Stimulated activated CD4-positive, alpha-beta T cell treated with anti-CD3 and anti-CD28 coated beads, TNF-alpha, amount 100 ng/mL, for 24 hours (primary cell): ENCODE data around the gene IL11.
"Not testable (repeated sequence)": the region's sequence is repeated elsewhere in the genome, so short reads cannot be mapped to it uniquely, and the experiment has no call there.

Experiments
- DNase-seq, 3 experiments: peaks; one replicate each; pipeline ENCODE4 v3.0.0-alpha.2; 2020; ENCODE audit warnings: low read depth in 3 of 3

Gene IL11

DNA sequence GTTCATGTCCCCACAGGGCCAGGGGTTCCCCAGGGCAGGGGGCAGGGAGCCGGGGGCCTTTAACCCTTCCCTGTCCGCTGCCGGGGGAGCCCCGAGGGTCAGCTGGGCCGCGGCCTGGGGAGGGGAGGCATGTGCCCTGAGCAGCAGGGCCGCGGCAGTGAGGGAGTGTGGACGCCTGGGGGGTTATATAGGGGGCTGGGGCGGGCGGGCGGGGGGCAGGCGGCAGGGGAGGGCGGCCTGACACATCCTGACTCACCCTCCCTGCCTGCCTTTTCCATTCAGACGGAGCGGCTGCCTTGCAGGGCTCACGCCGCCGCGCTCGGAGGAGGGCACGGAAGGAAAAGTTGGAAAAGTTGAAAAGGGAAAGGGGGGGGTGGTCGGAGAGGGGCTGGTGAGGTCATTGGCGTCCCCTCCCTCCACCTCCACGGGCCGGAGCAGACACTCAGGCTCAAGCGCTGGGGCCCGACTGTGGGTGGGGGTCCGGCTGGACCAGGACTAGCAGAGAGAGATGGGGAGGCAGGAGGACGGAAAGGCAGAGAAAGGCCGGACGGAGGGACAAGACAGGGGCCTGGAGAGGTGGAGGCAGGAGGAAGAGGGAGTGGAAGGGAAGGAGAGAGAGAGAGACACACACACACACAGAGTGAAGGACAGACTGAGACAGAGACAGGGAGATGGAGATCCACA is at the start of gene IL11:
Gene IL11 (minus strand): TSS at position 159 of the 684 bp plus-strand sequence. CDS start 153 bp downstream, at position 6.
- DNase-seq, result no peak

DNA sequence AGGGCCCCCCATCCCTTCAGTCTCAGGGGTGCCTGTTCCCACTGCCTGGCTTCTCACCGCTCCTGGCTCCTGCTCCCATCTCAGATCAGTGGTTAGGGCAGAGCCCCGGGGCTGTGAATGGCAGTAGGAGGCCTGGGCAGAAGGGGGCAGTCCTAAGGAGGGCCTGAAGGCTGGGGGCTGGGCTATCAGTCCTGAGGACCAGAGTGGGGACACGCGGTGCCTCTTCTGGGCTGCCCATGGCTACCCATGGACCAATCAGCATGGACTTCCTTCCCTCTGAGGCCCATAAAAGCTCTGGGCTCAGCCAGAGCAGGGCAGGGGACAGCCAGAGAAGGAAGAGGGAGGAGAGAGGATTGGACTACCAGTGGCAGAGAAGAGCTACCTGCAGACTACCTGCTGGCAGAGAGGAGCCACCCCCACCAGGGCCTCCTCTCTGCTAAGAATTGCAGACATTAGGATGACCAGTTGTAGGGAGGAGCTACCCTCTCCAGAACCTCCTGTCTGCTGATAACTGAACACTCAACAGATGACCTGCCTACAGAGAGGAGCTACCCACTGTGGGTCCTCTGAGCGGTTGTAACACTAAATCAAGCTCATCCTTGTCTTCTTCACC is 49.5 kb upstream of the IL11 start:
- DNase-seq, result no peak

DNA sequence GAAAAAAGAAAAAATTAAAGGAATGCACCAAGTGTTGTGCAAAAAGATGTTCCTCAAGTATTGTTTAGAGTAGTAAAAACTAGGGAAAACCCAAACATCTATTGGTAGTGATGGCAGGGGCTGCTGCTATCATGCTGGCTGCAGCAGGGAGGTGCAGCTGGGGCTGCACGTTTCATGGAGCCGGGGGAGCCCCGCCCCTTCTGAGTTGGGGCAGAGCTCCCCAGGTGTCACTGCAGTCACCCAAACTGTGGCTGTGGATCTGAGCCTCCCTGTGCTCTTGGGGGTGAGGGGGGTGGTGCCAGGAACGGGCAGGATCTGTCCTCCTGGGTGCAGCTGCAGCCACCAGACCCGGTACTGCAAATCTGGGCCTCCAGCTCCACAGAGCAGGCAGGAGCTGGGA is 48.8 kb upstream of the IL11 start:
- DNase-seq, result no peak

DNA sequence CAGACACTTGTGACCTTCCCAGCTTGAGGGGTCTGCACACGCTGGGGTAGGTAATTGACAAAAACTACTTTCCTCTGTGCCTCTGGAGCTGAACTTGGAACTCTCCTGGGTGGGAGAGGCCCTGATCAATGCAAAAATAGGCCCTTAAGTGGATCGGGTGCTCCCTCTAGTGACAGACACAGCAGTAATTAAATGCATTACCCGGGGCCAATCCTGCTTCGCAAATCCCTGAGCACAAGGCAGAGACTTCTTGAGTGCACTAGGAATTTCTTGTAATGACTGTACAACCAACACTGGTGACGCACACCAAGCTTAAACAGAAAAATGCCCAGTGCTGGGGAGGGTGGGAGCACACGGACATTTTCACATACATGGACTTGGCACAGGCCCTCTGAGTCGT is 47.9 kb upstream of the IL11 start:
- peak in 1 of 3 experiments; percentile 22 for DNase-seq

DNA sequence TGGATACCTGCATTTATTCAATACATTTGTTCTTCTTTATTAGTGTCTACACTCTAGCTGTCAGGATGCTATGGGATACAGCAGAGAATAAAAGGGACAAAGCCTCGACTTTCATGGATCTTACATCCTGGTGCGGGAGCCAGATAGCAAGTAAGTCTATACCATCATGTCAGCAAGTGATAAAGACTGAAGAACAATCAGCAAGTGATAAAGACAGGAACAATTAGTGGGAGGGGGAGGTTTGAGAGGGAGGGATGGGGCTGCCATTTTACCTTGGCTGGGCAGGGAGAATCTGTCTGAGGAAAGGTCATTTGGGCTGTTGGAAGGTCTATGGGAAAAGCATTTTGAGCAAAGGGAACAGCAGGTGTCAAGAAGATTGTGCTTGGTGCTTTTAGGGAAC is 39.9 kb upstream of the IL11 start:
- no peak for DNase-seq

DNA sequence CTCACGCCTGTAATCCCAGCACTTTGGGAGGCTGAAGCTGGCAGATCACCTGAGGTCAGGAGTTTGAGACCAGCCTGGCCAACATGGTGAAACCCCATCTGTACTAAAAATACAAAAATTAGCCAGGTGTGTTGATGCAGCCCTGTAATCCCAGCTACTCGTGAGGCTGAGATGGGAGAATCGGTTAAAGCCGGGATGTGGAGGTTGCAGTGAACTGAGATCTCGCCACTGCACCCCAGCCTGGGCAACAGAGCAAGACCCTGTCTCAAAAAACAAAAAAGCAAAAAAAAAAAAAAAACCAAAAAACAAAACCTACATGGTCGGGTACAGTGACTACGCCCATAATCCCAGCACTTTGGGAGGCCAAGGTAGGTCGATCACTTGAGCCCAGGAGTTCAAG is 38.9 kb upstream of the IL11 start:
- DNase-seq, result not testable (repeated sequence)

DNA sequence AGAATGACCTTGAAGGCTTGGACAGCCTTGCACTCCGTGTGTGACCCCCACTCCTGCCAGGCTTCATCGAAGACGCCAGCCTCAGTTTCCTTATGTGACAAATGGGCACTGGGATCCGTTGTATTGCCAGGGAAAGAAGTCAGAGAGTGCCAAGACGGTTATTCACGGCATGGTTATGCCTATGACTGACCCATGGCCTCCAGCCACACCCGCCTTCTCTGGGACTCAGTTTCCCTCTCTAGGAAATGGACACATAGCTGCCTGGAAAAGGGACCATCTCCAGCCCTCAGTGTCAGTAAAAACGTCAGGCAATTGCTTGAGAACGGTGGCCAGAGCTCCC is 38.2 kb upstream of the IL11 start:
- DNase-seq, result no peak

DNA sequence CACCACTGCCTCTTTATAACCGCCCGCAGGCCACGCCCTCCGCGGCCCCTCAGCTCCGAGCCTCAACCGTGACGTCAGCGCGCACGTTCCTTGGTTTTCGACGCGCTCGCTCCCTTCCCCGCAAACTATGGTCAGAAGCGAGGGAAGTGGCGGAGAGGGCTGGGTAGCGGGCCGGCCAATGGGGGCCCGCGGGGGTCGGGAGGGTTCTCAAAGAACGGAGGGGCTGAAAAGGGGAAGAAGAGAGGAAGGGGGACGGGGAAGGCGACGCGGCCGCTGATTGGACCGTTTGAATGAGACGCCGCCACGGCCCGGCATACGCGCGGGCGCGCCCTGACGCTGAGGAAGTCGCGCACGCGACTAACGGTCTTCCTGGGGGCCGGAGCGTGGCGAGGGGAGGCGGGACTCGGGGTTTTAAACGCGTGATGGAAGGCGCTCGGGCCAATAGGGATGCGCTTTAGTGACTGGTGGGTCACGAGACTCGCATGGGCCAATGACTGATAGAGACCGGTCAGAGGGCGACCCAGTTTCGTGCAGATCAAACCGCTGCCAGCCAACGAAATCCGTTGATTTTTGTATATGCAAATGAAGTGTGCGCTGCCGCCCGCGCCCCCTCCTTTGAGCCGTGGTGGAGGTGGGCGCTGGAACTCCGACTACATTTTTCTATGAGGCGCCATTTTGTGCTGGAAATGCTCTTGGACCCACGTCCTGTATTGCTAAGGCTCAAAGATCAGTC is 37.7 kb upstream of the IL11 start:
- peak; percentile 90 to 96 (median 91) for DNase-seq

DNA sequence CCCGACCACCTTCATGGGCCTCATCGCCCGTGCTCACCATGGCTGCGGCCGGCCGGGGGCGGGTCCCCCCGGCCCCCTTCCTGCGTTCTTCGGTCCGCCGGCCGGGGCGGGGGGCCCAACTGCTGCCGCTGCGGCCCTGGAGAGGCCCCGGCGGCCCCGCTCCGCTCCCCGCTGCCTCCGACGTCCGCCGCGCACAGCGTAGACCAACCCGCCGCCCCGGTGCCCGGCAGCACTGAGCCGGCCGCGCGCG is 37.2 kb upstream of the IL11 start, which contains the start of gene UBE2S:
Gene UBE2S (minus strand): TSS at position 239 of the 250 bp plus-strand sequence. CDS start 199 bp downstream, at position 40.
- not testable (repeated sequence) for DNase-seq

DNA sequence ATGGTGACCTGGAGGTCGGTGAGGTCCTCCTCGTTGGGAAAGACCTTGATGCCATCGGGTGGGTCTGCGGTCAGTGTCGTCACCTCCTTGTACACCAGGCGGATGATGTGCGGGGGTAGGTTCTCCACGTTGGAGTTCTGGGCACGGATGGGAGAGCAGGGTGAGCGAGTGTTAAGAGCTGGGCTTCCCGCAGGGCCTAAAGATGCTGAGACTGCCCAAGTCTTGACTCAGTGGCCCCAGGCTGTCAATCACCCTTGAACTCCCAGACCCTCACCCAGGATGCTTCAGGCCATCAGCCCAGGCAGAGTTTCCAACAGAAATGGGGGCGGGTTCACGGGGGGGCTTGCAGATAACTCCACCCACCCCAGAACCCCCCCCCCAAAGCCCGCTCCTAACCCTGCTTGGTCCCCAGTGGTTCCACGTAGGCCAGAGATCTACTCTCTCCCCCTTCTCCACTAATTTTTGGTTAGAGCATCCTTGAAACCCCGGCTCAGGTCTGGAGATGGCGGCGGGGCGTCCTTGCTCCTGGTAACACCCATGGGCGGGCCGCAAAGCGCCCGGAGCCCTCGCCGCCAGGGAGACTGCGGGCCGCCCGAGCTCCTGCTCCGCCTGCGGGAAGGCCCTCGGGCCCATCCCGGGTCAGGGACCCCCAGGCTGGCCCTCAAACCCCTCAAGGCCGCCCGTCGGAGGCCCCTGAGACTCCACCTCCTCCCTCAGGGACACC is 36.7 kb upstream of the IL11 start:
- no peak for DNase-seq

DNA sequence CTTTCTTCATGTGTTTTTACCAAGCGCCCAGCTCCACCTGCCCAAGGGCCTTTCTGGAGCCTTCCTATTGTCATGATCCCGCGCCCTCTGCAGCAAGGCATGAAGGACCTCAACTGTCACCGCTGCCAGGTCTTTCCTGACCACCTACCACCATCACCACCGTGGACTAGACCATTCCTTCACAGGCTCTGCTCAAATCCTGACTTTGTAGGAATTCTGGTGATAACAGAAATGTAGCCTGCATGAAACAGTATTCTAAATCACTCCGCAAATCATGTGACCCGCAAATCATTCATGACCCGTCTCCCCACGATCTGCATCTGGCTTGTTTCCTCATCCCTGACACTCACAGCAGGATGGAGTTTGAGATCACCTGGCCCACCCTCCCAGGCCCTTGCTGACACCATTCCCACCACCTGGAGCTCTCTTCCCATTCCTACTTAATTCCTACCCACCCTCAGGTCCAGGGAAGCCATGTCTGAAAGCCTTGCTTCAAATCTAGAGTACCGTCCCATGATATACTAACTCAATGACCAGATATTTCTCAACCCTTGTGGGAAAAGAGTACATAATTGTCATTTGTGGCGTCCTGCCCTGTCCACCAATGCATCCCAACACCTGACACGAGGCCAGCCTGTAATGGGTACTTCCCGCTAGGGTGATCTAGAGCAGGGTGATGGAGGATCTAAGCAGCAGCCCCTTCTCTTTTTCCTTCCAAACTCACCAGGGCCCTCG is 36.0 kb upstream of the IL11 start:
- DNase-seq, result no peak

DNA sequence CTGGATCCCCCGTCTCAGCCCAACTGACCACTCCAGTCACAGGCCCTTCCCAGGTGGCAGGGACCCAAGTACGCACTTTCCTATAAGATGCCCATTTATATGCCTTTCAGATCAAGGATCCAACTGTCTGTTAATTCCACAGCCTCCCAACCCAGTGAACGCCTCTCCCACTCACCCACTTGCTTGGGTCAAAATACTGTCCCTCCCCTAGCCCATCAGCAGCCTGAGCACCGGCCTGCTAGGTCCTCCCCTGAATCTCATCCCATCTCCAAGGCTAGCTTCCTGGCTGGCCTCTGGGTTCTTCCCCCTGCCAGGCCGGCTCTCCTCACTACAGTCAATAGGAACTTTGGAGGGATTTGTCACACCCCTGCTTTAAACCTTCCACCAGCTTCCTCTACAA is 35.4 kb upstream of the IL11 start:
- no peak for DNase-seq

DNA sequence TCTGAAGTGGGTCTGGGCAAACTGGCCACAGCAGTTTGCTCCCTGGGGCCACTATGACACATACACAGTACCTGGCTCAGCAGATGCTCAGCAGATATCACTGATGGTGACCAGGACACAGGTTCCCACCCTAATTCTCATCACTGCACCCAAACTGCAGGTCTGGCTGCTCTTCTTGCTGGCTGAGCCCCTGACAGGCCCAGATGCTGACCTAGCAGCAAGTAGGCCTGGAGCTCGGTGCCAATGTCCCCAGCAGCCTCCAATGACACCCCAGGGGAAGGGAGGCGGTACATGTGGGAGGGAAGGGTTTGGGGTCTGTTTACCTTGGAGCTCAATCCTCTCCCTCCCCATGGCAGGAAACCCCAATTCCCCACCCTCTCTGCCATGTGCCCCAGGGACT is 32.2 kb upstream of the IL11 start:
- DNase-seq, result no peak

DNA sequence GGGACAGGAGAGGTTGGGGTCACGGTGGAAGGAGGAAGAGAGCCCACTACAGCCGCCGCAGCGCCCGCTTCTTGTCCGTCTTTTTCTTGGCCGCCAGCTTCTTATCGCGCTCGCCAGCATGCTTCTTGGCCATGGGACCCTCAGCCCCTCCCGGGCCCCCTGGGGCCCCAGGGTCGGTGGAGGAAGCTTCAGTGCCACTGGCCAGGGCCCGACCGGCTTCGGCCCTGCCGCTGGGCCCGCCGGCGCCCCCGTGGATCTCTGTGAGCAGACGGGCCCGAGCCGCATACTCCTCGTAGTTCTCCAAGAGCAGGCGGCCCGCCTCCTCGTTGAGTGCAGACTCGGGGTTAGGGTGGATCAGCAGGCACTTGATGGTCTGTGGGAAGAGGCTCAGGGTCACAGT is 31.1 kb upstream of the IL11 start:
- not testable (repeated sequence) for DNase-seq

DNA sequence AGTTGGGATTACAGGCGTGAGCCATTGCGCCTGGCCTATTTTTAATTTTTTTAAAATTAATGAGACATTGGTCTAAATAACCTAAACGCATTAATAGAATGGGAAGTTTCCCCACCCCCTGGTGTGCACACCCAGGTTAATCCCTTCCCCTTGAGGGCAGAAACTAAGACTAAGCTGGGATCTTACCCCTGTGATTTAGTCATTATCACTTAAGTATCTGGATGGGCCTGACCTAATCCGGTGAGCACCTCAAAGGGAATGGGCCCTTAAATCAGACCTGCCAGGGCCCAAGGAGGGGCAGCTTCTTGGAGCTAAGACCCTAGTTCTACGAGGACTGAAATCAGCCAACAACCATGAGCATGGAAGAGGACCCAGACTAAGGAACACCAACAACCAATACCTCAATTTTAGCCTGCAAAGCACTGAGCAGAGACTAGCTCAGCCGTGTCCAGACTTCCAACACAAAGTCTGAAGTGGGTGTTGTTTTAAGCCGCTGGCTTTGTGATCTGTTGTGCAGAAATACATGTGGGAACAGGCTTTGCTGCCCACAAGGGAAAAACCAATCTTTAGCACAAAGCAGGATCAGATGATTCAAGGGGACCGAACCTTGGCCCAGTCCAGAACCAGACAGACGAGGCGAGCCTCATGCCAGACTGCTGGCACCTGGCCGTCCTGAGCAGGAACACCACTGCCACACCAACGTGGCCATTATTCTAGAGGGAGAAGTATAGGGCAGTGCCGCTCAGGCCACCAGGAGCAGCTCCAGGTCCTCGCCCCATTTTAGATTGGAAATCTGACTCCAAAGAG is 30.2 kb upstream of the IL11 start:
- no peak for DNase-seq

DNA sequence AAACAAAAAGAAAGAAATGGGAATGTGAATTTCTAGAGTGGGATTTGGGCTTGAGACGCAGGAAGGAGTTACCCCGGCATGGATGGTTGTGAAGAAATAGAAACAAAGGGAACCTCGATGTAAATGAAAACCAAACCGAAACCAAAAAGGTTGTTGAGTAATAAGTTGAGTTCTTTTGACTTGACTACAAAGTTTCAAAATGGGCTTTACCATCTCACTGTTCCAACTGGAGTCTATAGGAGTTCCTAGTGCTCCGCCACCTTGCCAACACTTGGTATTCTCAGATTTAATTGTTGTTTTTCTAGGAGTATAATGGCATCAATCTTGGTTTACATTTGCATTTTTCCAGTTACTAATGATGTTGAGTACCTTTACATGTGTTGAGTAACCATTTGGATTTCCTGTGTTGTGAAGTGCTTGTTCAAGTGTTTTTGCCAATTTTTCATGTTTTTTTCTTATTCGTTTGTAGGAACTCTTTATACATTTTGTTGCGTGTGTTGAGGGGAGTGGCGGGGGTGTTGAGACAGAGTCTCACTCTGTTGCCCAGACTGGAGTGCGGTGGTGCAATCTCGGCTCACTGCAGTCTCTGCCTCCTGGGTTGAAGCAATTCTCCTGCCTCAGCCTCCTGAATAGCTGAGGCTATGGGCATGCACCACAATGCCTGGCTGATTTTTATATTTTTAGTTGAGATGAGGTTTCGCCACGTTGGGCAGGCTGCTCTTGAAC is 28.1 kb upstream of the IL11 start:
- no peak for DNase-seq

DNA sequence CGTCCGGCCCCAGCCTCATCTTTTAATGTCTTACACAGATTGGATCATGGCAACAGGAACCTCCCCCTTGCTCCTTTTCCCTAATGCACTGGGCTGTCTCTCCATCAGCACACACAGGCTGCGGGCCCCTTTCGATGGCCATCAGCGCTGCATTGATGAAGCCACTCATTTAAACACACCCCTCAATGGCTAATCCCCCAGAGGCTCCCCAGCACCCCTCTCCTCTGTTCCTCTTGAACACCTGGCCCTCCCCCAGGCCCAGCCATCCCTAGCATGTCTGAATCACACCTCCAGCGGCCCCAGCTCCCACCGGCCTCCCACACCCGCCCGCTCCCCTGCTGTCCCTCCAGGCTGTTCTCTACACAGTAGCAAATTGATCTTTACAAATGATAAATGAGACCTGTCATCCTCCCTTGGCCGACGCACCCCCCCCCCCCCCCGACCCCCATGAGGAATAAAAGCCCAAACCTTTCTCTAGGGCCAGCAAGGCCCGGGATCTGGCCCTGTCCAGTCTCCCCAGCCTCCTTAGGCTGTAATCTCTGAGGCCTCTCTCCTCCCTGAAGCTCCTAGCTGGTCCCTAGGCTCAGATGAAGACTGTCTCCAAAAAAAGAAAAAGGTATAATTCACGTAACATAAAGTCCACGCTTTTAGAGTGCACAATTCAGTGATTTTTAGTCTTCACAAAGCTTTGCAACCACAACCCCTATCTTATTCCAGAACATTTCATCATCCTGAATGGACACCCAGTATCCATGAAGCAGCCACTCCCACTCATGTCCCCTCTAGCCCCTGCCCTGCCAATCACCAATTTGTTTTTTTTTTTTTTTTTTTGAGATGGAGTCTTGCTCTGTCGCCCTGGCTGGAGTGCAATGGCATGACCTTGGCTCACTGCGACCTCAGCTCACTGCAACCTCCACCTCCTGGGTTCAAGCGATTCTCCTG is 22.8 kb upstream of the IL11 start:
- DNase-seq, result no peak

DNA sequence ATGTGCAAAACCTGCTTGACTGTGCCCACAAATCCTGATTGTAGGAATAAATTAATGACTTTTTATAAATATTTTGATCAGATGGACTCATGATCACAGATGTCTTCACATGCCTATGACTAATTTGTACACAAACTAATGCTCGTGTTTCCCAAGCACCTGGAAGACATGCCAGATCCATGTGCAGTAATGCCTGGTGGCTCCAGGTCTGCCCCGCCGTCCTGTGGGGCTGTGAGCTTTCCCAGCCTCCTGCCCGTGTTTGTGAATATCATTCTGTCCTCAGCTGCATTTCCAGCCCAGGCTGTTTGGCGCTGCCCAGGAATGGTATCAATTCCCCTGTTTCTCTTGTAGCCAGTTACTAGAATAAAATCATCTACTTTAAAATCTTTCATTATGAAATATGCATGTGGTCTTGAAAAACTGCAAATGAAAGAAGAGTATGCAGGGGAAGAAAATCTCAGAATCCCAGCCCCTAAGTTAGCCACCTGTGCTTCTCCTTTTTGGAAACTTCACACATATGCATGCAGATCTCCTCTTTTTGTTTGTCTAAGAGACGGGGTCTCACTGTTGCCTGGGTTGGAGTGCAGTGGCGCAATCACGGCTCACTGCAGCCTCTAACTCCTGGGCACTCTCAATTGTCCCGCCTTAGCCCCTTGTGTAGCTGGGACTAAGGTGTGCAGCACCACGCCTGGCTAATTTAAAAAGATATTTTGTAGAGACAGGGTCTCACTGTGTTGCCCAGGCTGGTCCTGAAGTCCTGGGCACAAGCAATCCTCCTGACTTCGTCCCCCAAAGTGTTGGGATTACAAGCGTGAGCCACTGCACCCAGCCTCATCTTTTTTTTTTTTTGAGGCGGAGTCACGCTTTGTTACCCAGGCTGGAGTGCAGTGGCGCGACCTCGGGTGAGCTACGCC is 21.7 kb upstream of the IL11 start:
- no peak for DNase-seq
